NCI-H146 treated with DMSO at 0.1 percent for 48 hours (cell line): ENCODE data around the gene PRRT4.

Experiments used
- DNase-seq: peaks from one replicate; lab custom pipeline; 2025; ENCODE audit not compliant: unreplicated experiment; lab: John Stamatoyannopoulos, UW

PRRT4 gene

DNA sequence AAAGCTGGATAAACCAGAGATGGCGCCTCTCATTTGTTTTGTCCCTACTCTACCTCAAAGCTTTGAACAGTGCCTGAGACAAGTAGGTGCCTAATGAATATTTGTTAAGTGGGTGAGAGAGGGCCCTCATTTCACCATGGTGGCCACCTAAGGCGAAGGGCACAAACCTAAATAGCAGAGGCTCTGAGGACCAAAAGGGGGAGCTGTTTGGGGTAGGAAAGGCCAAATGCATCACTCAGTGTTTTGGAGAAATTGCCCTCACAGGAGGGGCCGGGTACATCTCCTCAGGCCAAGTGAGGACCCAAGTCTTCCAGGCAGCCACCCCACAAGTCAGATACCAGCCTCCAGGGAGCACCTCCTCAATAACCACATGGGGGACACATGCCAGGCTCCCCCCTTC, 34.3 kb upstream of the PRRT4 start:
- DNase-seq: no peak

DNA sequence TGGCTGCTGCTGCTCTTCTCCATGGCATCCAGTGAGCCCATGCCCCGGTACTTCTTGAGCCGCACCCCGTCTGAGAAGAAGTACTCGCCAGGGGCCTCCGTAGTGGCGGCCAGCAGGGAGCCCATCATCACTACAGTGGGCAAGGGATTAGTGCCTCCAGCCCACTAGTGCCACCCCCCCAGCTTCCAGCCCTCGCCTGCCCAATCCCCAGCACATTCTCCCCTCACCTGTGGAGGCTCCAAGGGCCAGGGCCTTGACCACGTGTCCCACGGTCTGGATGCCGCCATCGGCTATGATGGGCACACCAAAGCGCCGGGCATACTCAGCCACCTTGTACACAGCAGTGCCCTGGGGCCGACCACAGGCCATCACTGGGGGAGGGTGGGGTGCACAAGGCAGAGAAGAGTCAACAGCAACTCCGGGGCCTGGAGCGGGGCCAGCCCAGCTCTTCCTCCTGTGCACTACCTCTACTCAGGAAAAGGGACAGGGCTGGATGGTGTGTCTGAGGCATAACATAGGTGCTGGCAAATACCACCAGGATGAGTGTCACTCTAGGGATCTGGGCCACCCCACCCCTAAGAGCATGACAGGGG, 33.5 kb upstream of the PRRT4 start:
- DNase-seq: no peak

DNA sequence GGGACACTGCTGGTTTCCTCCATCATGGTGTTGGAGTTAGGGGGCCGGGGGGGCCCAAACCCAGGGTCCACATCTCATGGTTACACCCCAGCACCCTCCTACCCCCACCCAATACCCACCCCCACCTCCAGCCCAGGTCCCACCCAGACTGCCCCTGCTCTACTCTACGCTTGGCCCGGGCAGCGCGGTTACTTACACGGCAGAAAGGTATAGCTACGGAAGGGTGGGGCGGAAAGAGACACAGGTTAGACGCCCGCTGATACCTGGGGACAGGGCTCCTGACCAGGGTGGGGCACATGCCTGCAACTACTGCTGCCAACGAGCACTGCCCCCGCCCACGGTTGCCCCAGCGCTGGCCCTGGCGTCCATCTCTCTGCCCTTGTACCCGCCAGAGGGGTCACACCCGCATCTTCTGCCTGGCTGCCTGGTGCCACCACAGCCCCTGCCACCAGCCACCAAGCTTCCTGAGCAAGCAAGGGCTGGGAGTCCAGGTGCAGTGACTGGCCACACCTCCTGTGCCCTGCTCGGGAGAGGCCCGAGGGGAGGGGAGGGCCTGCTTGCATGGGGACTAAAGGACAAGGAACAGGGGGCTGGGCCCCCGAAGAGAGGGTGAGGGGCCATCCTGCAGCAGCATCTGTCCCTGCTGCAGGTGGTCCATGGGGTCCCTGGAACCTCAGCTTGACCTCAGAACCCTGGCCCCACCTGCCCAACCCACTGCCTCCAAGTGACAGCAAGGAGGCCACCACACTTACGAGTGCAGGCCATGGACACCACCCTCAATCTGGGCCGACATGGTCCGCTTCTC, 32.2 kb upstream of the PRRT4 start:
- DNase-seq: no peak

DNA sequence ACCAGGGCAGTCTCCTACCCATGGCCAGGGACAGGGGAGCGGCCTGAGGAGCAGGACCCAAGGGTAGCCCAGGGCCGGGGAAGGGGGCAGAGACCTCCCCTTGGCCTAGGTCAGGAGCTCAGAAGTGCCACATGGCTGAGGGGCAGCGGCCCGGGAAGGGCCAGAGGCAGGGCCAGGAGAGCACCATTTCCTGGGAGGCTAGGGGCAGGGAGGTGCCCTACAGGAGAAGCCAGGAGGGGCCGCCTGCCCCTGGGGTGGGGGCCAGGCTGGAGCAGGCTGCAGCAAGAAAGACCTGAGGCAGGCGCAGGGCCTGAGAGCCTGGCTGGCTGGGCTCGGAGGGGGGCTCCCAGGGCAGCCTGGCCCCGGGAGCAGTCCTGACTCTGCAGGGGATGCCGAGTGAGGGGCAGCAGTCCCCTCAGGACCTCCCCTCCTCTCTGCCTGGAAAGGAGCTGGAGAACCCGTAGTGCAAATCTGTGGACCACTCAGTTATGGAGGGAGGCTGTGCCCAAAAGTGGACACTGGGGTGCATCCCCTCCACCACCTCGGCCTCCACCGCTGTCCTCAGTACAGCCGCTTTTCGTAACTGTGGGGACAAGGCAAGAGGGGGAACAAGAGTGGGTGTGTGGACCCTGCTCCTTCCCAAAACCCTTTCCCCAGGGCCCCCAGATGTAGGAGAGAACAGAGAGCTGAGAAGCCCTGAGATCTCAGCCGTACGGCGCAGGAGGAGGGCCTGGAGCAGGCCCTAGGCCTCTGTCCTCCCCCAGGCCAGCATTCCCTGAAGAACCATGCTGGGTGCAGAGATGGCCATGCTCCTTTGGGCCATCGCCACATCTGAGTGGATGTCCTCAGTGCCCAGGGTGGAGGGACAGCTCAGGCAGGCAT, 31.2 kb upstream of the PRRT4 start:
- DNase-seq: no peak

DNA sequence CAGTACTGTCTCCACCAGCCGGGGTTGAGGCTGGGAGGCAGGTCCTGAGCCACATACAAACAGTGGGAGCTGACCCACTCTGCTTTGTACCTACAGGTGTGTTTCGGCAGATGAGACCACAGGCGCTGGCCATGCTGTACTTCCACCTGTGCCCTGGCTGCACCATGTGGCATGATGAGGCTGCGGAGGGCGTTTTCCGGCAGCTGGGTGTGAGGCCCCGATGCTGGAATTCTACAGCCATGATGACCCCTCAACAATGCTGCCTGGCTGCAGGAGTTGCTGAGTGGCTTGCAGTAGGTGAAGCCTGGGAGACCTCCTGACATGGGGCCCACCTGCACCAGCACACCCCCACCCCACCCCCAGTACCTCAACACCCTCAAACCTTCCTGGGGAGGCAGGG, 30.3 kb upstream of the PRRT4 start:
- no peak for DNase-seq

DNA sequence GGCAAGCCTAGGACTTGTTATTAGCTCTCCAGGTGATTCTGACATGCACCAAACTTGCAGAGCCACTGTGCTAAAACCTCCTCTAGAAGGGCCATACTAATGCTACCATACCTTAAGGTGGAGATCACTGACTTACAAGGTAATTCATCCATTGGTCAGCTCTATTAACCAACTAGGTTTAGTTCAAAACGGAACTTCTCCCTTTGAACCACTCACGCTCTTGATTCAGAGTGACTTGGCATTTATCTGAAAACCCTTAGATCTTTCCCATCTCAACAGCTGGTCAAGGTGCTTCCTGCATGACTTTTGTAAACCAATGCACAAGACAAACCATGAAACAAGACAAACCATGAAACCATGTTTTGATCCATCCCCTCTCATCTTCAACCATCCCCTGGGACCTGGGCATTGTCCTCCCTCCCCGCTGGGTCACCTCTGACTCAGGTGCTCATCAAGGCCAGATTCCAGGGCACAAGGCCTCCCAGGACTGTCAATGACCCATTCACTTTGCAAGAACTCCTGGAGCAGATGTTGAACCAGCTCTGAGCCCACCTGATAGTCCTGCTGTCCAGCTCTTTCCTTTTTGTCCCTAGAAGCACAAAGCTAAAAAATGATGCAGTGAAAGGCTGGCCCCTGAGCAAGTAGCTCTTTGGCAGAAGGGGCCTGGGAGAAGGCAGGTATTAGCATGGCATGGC, 29.5 kb upstream of the PRRT4 start:
- DNase-seq: no peak

DNA sequence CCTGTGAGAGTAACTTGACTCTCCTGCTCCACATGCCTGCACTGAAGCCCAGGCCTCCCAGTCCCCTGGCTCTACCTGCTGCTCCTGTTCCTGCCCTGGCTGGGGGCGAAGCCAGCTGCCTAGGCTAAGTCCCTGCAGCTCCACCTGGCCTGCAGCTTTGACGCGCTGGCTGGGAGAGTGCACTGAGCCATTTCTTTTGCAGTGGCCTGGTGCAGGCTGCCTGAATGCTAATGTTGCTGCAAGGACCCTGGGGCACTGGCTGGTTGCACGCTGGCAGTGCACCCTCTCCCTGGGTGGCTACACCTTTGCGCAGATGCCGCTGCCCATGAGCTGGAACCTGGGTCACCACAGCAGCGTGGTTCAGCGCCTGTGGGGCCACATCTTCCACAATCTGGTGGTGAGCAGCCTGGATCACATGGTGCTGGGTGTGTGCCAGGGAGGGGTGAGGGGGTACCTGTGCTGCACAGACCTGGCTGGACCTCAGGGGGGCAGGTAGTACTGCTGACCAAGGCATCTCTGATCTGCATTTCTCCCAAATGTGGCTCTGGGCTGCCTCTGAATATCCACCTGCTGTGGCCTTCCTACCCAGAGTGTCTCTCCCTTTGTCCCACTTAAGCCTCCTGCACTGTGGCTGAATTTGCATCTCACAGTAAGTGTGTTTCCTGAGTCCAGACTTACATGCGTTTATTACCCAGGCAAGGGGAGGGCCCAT, 28.3 kb upstream of the PRRT4 start:
- no peak for DNase-seq

DNA sequence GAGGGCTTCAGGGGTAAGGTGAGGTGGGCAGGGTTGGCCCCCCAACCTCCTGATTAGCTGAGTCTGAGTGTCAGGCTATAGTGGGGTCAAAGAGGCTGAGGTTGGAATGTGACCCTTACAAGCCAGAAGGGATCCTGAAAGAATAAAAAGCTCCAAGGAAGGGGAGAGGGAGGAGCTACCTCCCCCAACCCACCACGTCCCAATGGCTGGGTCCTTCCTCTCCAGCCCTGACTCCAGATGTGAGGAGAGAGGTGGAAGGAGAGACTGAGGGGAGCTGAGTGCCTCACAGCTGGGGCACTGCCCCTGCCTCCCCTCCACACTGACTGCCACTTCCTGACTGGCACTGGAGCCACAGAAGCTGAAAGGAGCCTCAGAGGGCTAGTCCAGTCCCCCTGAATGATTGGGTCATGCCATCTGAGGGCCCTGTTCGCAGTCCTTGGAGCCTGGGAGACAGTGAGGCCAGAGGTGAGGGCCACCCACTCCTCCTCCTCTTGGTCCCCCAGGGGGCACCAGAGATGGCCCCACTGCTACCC, 27.7 kb upstream of the PRRT4 start:
- no peak for DNase-seq

DNA sequence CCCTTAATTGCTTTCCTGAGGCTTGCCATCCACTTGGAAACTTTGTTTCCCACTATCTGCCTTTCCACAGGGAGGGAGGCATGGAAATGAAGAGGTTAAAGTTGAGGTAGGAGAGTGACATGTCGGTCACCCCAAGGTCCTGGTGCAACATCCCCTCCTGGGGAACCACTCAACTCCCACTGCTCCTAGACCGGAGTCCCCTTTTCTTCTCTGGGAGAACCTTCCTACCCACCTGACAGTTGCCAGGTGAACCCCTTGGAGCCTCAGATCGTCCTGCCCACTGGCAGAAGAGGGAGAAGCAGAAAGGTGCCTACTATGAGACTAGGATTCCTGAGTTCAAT, 26.6 kb upstream of the PRRT4 start:
- no peak for DNase-seq

DNA sequence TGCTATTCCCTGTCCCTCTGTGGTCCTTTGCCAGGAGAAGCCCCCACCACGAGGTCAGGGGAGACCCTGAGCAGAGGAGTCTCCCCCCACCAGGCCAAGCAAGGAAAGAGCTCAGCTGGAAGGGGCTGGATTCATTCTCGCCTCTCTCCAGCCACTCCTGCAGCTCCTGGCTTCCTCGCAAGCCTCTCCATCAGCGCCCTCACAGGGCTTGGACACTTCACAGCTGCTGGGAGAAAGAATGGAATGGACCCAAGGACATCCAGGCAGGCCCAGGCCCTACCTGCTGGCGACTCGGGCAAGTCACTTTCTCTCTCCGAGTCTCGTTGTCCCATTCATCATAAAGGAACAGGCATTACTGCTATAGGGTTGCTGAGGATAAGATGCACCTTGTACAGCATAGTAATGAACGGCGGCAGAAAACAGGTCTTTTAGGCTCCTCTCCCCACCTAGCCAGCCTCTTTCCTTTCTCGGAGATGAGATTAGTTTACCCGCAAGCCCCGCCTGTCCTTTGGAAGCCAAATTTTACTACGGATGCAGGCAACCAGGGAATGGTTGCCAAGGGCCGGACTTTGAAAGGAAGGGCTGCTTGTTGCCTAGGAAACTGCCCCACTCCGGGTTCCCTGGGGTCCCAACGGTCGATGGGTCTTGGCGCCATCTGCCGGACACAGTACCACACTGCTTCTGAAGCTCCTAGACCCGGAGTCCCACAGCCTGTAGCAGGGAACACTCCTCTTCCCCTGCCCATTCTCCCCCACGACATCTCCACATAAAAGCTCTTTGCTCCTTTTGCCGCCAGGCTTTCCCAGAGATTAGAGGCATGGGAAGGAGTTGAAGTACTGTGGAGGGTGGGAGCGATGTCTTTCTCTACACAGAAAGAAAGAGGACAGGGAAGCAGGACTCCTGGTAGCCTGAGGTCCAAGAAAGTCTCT, 26.0 kb upstream of the PRRT4 start:
- peak; percentile 50 for DNase-seq

DNA sequence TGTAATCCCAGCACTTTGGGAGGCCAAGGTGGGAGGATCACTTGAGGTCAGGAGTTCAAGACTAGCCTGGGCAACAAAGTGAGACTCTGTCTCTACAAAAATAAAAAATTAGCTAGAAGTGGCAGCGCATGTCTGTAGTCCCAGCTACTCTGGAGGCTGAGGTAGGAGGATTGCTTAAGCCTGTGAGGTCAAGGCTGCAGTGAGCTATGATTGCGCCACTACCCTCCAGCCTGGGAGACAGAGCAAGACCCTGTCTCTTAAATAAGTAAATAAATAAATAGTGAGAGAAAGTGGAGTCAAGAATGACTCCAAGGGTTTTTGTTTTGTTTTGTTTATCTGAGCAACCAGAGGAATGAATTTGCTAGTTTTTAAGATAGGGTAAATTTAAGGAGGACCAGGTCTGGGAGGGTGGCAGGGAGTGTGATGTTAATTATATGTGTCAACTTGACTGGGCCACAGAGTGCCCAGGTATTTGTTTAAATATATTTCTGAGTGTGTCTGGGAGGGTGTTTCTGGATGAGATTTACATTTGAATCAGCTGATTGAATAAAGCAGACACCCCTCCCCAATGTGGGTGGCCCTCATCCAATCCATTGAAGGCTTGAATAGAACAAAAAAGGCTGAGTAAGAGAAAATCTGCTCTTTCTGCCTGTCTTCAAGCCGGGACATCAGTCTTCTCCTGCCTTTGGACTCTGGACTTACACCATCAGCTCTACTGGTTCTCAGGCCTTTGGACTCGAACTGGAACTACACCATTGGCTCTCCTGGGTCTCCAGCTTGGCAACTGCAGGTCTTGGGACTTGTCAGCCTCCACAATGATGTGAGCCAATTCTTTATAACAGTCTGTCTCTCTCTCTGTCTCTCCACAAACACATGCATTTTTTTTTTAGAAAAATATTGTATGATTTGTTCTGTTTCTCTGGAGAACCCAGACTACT, 24.8 kb upstream of the PRRT4 start:
- no peak for DNase-seq

DNA sequence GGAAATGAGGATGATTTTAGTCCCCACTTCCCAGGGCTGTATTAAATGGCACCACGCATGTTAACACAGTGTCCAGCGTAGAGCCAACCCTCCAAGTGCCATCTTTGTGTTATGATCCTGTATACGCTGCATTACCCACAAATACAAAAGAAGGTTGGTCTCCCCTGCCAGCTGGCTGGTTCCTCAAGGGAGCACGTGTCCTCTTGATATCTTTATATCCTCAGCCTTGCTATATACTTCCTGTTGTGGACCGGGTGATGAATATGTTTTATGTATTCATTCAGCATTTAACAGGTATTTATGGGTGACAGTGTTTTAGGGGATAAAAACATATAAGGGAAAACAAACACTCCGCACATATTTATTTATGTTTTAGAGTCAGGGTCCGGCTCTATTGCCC, 23.2 kb upstream of the PRRT4 start:
- no peak for DNase-seq

DNA sequence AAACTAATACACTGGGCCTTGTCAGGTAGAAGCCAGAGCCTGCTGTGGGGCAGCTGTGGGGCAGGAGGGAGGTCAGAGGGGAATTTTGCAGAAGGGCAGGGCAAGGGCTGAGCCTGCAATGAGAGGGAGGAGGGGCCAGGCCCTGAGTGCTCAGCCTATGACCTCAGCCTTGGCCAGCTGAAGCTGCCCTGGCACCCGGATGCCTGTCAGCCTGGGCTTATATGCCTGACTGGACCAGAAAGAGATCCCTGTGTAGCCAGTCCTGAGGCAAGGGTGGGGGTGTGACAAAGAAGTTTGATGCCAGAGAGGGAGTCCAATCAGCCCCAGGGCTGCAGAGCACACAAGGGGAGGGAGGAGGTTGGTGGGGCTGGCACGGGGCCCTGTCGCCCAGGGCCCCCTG, 22.3 kb upstream of the PRRT4 start:
- no peak for DNase-seq

DNA sequence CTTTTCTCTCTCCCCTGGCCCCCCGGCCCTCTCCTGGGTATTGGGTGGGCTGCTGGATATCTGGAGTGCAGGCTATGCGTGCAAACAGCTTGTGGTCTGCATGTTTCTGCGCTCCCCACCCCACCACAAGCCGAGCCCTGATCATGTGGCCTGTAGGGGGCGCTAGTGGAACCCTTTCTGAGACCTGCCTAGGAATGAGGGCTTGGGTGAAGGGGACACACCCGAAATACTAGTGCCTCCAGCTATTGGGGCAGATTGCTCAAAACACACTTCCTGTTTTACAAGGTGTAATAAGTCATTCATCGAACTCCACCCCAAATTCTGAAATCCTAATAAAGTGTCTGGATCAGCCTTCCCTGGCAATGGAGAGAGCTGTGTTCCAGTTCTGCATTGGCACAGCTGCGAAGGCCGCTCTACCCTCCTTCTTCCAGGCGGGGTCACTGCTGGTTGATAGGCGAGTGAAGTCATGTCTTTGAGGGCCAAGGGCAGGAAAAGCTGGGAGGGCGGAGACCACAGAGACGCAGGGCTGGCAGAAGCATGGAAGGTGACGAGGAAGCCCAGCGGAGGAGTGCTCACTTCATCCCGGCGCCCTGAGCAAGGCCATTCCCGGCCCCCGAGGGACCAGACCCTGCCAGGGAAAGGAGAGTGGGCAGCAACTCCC, 19.8 kb upstream of the PRRT4 start:
- DNase-seq: no peak

DNA sequence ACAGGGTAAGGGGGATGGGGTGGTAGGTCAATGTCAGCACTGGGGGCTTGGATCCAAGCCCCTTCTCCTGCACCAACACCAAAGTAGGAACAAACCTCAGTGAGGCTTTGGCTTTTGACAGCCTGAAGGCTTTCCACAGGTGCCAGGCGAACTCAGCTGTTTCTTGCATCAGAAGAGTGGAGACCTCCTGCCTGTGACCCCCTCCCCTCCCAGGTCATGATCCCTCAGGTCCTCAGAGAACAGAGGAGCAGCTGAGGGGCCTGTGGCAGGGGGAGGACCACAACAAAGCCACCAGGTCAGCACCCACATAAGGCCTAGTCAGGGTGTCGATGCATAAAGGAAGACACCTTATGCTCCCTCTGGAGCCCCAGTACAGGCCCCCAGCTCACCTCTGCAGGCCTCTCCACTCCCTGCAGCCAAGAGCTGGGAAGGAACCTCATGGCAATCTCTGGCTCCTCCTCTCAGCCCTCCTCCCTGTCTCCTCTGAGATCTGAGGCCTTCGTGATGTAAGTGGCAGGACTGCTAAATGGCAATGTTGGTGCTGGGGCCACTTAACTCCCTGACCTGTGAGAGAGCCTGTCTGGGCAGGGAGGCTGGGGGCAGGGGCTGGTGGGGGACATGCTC, 19.1 kb upstream of the PRRT4 start:
- no peak for DNase-seq

DNA sequence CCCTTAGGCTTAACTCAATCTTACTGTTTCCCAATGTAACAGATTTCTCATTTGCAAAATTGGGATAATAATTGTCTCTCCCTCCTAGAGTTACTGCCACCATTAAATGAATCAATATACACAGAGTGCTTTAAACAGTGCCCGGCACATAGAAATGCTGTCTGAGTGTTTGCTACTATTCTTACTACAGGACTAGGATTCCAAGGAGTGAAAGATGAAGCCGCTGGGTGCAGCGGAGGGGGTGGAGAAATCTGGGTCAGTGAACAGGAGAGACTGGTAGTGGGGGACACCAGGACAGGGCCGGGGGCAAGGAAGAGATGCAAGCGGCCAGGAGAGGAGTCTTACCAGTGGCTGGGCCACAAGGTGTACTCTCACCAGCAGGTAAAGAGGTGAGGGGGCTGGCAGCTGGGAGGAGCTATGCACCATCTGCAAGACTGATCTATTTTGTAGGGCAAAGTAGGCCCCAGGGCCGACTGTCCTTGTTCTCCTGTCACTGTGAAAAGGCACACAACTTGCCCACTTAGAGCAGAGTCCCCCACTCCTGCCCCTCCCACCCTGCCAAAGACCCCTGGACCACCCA, 18.5 kb upstream of the PRRT4 start:
- no peak for DNase-seq

DNA sequence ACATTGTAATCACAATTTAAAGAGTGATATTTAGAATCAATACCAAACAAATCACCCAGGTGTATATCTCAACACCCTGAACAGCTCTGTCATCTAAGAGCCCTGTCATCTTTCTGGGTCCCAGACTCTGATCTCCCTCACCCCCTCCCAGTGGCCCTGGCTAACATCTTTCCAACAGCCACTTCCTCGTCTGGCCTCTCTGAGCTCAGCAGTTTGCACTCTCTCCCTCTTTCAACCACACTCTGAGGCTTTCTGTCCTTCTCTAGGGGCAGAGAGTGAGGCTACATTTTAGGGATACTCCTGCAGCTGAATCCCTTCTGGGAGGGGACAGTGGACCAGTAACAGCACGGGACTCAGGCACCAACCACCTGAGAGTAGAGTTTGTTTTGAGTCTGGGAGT, 17.1 kb upstream of the PRRT4 start:
- no peak for DNase-seq
